ENCODE measurements around the gene CARD11.

DNA sequence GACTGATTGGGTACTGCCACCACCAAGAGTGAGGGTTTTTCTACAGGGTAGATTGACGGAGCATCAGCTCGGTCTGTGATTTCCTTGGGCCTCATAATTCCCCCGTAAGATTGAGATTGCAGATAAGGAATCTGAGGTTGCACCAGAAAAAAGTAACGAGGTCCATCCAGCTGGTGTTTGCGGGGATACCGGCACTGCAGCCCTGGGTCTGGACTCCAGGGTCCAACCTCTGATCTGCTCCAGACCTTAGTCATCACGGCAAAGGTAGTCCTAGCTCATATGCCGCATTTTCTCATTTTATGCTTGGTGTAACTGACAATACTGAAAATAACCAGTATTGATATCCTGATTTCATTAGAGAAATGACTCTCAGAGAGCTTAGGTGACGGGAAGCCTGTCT is 3.9 kb downstream of the CARD11 start:
- no peak for TF ChIP-seq MLXIP (CRISPR knock-in tag; IDR thresholded peaks at IDR 0.05; ENCODE audit: borderline replicate concordance)
- TF ChIP-seq REPIN1 (CRISPR knock-in tag; IDR thresholded peaks at IDR 0.05; ENCODE audit: borderline replicate concordance, low read depth), result no peak
- no peak for TF ChIP-seq MED13 (CRISPR knock-in tag; IDR thresholded peaks at IDR 0.05)
- TF ChIP-seq MEIS2 (CRISPR knock-in tag; IDR thresholded peaks at IDR 0.05), result no peak
- no peak for TF ChIP-seq FOXP1 (IDR thresholded peaks at IDR 0.05)
- no peak for TF ChIP-seq FOXP1 (CRISPR knock-in tag; IDR thresholded peaks at IDR 0.05)
- TF ChIP-seq, protein P1, sequence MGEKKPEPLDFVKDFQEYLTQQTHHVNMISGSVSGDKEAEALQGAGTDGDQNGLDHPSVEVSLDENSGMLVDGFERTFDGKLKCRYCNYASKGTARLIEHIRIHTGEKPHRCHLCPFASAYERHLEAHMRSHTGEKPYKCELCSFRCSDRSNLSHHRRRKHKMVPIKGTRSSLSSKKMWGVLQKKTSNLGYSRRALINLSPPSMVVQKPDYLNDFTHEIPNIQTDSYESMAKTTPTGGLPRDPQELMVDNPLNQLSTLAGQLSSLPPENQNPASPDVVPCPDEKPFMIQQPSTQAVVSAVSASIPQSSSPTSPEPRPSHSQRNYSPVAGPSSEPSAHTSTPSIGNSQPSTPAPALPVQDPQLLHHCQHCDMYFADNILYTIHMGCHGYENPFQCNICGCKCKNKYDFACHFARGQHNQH (CRISPR knock-in tag; IDR thresholded peaks at IDR 0.05), result no peak
- TF ChIP-seq CTCF (CRISPR knock-in tag; IDR thresholded peaks at IDR 0.05), result no peak
- TF ChIP-seq PTBP1 (IDR thresholded peaks at IDR 0.05; ENCODE audit: low read depth, low read length, poor library complexity, severe bottlenecking), result no peak
- TF ChIP-seq JUN (CRISPR knock-in tag; IDR thresholded peaks at IDR 0.05), result no peak
- no peak for TF ChIP-seq SRF (IDR thresholded peaks at IDR 0.05; ENCODE audit: low read depth, low read length)
